GM12864 (cell line): Measurements from ENCODE around the gene PLD1.

ENCODE experiments used
- DNase-seq: peaks from one replicate; pipeline ENCODE4 v3.0.0-alpha.2; 2011; ENCODE audit warnings: low read depth
- H3K4me3 ChIP-seq: 2 replicates; pipeline ENCODE4 v1.5.1; 2011; ENCODE audit warnings: mild to moderate bottlenecking, low read depth, low read length, control low read depth
- CTCF ChIP-seq: IDR thresholded peaks from 2 replicates; pipeline ENCODE4 v1.5.1; 2011; ENCODE audit warnings: low read depth, mild to moderate bottlenecking, moderate library complexity, low read length, control low read depth, inconsistent platforms; ENCODE audit errors: missing control alignments

Gene PLD1

DNA sequence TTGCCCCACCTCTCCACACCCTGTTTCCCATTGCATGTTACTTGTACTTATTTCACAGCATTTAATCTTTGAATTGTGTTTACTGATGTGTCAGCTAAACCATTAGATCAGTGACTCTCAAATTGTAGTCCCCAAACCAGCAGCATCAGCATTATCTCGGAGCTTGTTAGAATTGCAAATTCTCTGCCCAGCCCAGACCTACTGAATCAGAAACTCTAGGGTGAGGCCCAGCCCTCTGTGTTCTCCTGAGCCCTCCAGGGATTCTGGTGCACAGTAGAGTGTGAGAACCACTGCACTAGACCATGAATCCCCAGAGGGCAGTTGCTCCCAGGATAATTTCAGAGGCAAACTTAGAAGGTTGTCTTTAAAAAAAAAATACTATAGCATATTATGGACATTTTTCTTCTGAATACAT is 13.0 kb downstream of the PLD1 start:
- no peak for TF ChIP-seq CTCF
- no peak for DNase-seq
- no peak overlapping the region for H3K4me3 ChIP-seq

DNA sequence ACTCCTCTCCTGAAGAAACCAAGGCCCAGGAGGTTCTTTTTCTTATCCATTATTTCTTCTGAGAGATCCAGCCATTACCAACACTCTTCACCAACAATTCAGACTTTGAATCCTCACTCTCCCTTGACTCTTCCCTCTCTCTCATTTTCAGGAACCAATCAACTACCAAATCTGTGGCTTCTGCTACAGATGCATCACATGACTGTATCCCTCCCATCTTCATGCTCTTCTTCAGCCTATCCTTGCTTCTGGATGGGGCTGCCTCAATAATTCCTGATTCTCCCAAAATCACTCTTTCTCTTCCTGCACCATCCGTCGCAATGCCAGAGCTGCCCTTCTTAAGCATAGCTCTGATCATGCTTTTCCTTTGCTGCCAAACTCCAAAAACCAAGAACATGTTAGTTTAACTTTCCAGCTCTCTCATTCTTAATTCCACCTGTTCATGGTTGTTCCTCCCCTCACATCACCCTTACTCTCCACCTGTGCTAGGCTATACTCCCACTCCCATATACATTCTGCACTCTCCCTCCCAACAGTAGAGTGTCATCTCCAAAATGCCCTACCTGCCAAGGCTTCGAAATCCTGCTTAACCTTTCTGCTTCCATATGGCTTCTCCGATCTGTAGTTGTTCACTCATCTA is 13.5 kb downstream of the PLD1 start:
- no peak for TF ChIP-seq CTCF
- no peak overlapping the region for H3K4me3 ChIP-seq
- no peak for DNase-seq

DNA sequence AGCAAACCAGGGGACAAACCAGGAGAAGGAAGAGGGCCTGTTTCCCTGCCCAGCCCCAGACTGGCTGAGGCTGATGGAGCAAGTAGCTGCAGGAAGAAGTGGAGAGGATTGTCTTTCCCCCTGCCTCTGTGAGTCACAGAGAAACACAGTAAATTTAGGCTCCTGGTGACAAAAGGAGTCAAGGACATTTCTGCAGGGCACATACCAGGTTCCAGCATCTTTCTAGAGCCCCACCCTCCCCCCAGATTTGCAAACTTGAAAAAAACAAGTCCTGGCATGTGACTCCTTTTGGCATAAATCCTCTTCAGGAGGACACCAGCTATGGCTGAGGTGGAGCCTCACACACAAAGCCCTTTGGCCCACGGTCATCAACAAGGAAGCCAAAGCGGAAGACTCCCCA is 17.8 kb downstream of the PLD1 start:
- H3K4me3 ChIP-seq: no peak overlapping the region

GRCh38 chr3:171791692-171792076 is 18.6 kb downstream of the PLD1 start:
- H3K4me3 ChIP-seq: no peak overlapping the region
- TF ChIP-seq CTCF: no peak
- DNase-seq: no peak

More for the DNA sequence above, 17.8 kb downstream of the PLD1 start:
- no peak for DNase-seq
- TF ChIP-seq CTCF: no peak

DNA sequence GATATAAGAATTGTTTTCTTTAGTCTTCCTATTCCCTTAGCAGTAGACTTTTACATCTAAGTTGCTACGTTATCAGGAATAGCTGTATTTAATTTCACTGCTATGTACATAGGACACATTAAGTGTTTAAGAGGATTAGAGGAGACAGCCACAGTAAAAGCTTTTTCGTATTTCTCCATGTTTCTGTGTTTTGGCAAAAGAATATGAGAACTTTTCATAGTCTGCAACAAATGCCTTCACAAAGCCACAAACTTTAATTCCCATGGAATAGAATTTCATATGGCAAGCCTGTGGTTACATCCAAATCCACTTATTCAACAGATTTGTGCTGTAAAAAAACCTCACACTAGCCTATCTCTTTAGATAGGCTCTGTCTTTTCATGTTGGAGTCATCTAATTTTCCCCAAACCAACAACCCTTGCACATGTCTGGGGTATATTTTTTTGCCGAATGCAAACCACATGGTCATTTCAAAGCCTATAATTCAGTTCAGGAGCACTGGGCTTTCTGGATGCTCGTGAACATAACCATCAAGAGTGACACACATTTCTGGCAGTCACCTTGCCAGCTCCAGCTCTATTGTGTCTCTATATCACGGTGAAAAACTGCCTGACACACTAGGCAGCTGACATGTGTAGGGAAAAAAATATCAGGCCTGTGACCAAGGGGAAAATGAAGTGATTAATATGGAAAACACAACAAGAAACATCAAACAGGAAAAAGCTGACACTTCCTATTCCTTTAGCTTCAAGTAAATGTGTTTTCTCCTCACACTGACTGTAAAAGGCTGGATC is 19.2 kb downstream of the PLD1 start:
- no peak for DNase-seq
- no peak for TF ChIP-seq CTCF

DNA sequence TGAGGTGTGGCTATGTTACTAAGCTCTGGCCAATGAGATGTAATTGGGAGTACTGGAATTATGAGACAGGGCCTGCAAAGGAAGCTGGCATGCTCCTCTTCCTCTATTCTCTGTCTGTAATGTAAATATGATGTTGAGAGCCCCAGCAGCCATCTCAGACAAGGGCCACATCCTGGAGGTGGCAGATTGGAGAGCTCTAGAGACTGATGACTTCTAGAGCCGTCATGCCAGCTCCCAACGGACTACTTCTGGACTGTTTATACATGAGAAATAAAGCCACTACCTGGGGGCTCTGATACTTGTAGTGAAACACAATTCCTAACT is 19.7 kb downstream of the PLD1 start:
- DNase-seq: no peak
- H3K4me3 ChIP-seq: no peak overlapping the region
- TF ChIP-seq CTCF: no peak

More for the DNA sequence above, 19.2 kb downstream of the PLD1 start:
- no peak overlapping the region for H3K4me3 ChIP-seq
